Right forelimb (tissue), 1 donor: ENCODE results near the gene MCM3AP.

ENCODE experiments used
- DNase-seq: peaks from one replicate; pipeline ENCODE4 v3.0.0-alpha.2; 2018

MCM3AP gene

DNA sequence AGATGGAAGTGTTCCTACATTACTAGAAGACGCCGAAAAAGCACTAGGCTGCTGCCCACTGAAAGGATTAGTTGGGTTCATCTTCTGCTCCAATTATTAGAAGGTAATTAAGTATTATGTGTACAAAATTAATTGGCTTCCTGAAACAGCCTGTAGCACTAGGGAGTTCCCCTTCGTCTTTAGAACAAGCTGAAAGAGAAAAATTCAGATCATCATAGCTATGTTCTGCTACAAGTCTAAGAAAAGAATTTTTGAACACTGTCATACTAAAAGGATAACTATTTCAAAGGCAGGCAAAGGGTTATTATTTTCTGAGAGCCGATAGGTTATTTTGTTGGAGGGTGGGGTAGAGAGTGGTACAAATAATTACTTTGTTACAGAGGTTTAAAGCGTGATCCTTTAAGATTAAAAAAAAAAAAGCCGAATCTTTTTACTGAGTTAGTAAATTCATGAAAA lies at the start of gene MCM3AP:
TSS of gene MCM3AP (minus strand) at position 406 of the 456 bp plus-strand sequence. CDS start at position 81, 325 bp downstream.
- DNase-seq = no peak

DNA sequence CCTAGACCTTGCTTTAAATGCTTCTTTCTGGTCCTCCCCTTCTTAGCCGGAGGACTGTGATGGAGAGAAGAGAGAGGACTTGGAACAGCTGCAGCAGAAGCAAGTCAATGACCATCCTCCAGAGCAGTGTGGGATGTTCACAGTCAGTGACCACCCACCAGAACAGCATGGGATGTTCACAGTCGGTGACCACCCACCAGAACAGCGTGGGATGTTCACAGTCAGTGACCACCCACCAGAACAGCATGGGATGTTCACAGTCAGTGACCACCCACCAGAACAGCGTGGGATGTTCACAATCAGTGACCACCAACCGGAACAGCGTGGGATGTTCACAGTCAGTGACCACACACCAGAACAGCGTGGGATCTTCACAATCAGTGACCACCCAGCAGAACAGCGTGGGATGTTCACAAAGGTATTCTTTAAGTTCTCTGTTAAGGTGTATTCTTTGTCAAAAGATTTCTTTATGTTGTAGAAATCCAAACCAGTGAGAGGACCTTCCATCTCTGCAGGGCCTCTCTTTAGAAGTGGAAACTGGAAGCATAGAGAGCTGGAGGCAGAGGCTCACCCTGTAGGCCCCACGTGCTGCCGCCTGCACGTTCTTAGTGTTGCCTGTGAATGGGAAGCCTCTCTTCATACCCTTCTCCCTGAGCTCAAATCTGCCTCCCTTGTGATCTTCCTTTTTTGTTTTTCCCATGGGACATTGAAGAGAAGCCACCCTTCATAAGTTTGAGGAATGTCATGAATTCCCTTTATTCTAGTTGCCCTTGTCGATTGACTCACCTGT lies 49.1 kb upstream of the MCM3AP start:
- DNase-seq = no peak

DNA sequence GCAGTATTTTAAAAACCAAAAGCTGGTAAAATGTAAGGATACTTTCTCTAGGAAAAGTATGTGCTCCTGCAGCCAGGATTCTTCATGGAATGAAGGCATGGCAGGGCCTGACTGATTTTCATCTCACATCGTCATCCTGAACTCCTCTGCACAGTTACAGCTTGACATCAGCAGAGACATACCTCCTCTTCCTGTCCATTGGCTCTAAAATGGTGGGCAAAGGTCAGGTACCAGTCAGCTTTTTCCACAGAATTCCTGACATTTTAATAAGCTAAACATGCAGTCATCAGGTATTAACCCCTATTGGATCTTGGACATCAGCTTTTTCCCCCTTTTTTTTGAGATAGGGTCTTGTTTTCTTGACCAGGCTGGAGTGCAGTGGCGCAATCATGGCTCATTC lies 44.4 kb upstream of the MCM3AP start:
- DNase-seq = no peak

DNA sequence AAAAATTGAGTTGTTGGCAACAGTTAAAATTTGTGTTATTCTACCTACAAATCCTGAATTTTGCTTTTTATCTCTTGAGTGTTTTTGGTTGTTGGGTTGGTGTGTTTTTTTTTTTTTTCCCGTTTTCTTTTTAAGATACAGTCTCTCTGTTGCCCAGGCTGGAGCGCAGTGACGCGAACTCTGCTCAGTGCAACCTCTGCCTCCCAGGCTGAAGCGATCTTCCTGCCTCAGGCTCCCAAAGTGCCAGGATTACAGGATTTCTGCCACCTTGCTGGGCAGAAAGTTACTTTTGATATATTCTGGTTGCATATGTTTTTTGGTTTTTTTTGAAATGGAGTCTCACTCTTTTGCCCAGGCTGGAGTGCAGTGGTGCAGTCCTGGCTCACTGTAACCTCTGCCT lies 42.7 kb upstream of the MCM3AP start:
- no peak for DNase-seq

DNA sequence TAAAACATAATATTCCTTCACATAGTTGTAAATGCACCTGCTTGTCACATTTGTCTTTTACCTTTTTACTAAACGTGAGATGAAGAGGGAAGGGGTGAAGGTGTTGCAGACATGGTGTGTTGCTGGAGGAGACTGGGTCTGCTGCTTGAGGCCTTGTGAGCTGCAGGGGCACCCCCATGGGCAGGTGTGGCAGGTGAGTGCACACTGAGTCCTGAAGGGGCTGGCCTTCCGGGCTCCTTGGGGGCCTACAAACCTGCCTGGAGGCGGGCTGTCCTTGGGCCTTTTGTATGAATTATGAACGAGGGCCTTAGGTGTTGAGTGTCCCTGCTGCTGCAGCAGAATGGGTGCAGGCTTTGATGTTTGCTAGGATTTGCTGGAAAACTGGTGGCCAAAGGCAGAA lies 42.3 kb upstream of the MCM3AP start:
- DNase-seq = no peak

DNA sequence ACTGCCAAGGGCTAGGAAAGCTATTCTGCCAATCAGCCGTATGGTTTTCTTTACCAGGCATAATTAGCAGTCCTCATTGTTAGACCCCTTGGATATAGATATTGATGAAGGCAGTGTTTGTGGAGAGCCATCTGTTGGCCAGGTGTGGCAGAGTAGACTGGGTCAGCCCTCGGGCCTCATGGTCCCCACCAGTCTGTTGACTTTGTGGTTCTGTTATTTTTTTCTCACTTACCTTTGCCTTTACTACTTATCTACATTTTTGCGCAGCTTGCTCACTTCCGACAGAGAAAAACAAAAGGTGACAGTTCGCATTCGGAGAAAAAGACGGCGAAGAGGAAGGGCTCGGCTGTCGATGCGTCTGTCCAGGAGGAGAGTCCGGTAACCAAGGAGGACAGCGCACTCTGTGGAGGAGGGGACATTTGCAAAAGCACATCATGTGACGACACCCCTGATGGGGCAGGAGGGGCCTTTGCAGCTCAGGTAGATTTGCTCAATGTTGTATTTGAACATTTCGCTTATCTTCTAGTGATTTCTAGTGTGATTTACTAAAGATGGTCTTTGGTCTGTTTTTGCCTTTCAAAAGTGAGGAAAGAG lies 40.8 kb upstream of the MCM3AP start:
- no peak for DNase-seq

DNA sequence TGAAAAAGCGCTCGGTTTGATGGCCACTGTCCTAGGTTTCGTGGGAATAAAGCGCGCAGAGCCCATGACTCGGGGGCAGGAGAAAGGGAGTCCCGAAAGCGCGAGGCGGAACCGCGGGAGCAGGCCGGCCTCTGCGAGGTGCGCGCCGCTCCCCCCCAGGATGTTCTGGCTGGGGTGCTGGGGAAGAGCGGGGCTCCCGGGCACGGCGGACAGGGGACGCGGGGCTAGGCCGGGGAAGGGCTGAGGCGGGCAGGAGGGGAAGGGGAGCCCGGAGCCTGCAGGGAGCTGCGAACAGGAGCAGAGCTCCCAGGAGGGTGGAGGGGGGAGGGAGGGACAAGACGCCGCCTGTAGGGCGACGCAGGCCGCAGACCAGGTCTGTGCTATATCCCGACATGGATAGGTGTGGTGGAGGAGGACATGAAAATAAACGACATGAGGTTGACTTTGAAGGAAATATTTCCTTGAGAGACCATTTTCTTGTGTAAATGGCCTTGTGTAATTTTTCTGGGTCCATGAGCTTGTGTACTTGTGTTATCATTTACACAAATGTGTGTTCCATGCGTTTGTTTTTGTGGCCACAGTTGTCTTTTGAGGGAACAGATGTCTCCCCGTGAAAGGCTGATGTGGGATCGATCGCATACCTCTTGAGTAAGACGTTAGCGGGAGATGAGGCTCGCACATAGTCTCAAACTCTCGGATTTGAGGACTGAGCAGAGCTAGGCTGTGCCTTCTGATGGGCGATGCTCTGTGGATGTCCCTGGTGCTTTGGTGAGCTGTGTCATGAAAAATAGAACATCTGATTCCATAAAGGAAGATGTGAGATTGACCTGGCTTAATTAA lies 39.9 kb upstream of the MCM3AP start:
- peak; percentile 63 for DNase-seq

DNA sequence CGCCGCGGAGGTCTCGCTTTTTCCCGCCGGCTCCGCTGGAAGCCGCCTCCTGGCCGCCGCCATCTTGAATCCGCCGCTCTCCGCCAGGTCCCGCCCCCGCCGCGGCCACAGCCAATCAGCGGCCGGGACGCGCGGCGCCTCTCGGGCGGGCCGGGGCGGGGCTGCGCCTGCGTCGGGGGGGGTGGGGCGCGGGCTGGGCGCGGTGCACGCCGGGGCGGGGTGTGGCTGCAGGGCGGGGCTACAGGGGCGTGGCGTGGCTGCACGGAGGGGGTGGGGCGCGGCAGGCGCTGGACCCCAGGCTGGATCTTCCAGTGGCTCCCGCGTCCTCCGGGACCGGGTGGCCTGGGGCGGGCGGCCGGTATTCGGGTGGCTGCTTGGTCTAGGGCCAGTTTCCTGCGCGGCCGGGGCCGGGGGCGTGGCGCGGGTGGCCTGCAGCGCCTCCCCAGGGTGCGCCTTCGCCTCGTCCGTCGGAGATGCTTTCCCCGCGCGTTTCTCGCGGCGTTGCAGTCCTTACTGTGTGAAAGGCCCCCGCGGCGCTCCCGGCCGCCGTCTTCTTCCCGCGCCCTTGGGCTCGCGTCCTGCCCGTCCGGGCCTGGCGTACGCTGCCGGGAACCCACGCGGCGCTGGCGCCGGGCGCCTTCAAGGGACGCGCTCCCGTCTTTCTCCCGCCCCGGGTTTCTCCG lies 39.1 kb upstream of the MCM3AP start:
- peak; percentile 97 for DNase-seq

DNA sequence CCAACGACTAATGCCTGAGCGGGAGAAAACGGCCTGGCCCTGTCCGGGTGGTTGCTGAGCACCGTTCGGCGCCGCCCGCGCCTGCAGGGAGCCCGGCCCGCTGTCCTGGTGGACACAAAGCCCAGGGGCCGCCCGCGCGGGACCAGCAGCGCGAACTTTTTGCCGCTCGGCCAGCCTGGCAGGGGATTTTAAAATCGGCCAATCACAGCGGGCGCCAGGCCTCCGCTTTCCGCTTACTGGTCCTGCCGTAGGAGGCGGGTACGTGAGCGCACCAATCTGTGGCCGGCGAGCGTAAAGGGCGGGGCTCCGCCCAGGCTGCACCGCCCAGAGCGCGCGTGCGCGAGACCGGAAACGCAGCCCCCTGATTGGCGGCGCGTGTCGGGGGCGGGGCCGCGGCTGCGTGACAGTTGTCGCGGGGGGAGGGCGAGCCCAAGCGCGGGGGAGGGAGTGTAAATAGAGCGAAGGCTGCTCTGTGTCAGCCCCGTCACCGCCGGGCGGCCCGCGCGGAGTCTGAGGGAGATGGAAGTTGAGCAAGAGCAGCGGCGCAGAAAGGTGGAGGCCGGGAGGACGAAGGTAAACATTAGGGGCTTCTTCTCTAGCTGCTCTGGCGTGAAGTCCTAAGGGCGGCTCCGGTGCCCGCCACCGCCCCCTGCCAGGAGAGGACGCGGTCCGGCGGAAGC lies 38.4 kb upstream of the MCM3AP start, which contains the start of the genes C21orf58 and PCNT:
TSS of gene C21orf58 (minus strand) at position 161 of the 680 bp plus-strand sequence. CDS start 1,132 bp downstream, outside the sequence.
TSS of gene PCNT (plus strand) at position 447 of the 680 bp plus-strand sequence. CDS start at position 520, 73 bp downstream.
- DNase-seq = peak; percentile 98

DNA sequence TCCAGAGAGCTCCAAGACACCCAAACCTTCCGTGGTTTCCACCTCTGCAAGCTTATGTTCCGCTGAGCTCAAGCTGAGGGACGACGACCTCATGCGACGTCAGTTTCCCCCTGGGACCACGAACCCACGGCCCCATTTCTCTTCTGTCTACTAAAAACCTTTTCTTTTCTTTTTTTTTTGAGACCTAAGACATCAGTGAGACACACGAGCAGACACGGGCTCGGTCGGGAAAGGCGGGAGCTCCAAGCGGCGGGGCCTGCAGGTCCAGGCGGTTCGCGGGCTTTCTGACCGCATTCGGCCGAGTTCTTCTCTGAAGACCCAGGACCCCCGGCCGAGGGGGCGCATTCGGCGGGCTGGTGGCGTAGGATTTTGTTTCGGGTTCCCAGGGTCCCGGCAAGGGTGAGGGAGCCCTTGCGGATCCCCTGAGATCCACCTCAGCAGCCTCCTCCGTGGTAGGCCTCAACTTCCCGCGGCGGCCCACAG lies 37.9 kb upstream of the MCM3AP start:
- DNase-seq = peak; percentile 47

DNA sequence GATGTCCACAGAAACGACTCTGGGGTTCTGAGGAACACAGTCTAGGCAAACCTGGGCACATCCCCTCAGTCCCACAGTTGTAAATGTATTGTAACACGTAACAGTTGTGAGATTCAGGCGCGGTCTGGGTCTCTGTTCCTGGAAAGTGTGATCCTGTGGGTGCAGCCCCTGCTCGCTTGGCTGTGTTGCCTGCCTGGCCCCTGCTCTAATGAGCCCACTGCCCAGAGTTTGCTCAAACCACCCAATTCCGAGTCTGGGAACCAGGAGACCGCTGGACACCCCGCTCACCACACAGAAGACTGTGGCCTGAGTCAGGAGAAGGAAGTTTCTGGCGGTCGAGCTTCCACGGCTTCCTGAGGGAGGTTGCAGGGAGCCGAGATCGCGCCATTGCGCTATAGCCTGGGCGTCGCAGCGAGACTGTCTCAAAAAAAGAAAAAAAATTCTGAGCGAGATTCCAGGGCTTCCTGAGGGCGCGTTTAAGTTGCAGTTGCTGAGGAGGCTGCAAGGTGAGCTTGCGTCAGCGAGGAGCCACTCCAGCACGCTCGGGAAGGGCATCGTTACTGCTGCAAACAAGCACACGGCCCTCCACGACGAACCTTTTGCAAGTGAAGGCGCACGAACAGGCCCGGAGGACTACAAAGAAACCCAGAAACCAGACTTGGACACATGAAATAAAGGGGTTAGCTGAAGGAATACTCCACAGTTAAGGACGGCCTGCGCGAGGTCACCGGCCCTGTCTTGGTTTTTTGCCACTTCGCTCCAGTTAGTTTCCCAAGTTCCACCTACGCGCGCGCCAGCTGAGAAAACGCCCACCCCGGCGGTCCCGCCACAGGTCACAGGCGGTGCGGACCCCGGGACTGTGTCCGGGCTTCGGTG lies 37.2 kb upstream of the MCM3AP start:
- DNase-seq = peak; percentile 48

DNA sequence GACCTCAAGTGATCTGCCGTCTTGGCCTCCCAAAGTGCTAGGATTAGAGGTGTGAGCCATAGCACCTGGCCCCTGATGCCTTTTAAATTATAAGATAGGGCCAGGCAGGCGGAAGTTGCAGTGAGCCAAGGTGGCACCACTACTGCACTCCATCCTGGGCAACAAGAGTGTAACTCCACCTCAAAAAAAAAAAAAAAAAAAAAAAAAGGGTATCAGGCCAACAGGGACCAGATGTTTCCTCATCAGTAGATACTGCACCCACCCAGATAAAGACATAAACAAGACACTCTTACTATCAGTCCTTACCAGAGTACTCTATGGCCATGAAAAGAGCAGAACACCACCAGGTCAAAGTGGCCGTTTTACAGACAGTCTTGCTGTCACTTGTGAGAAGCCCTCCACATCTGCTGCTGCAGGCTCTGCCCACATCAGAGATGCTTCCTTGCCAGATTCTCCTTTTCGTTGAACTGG lies 35.0 kb upstream of the MCM3AP start:
- no peak for DNase-seq

DNA sequence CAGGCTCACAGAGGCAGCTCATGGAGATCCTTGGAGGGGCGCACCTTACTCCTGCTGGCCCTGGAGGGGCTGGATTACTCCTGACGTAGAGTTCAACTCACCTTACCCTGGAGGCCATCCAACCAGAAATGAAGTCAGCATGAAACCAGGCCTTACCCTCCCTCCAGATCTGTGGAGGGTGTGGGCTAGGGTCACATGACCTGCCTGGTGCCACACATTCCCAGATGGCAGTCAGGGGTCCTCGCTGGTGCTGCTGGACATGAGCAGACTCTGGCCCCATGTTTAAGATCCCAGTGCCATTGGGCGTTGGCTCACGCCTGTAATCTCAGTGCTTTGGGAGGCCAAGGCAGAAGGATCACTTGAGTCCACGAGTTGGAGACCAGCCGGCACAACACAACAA lies 33.8 kb upstream of the MCM3AP start:
- no peak for DNase-seq

DNA sequence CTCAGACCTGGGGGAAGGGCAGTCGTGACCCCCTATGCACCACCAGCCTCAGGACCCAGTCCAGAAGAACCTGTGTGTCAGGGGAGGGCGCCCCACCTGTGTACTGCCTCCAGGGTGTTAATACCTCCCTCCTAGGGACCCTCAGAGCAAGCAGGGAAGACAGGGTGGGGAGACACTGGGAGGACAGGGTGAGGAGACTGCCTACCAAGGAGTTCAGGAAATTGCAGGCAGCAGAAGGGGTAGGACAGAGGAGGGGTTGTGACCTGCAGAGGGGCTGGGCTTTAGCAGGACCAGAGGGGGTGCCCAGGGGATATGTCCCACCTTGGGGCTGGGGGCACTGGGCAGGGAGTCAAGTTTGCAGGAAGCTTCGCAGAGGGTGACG lies 33.0 kb upstream of the MCM3AP start:
- no peak for DNase-seq

DNA sequence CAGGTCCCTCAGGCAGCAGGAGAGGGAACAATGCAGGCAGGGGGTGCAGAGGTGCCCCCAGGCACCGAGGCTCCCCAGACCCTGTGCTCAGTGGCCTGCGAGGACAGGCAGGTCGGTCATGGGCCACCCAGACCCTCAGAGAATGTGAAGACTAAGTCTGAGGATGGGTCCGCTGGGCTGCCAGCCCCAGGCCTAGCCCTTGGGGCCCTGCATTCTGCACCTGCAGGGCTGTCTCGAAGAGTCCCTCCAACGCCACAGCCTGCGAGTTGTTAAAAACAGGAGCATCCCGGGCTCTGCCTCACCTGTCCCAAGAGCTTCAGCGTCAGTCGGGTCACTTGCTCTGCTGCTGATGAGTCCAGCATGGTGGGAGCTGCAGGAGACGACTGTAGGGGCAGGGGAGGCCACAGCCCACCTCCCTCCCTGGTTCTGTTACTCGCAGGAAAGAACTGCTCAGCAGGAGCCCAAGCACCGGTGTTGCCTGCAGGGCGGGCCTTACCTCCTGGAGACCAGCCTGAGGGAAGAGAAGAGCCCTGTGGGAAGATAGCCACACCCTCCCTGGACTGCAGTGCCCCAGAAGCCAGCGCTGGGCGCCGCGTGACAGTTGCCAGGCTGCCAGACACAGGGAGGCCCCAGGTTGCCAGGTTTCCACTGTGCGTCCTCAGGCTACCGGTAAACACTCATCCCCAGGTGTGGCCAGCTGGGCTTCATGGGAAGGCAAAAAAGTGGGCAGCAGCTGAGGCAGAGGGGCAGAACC lies 32.5 kb upstream of the MCM3AP start:
- no peak for DNase-seq

DNA sequence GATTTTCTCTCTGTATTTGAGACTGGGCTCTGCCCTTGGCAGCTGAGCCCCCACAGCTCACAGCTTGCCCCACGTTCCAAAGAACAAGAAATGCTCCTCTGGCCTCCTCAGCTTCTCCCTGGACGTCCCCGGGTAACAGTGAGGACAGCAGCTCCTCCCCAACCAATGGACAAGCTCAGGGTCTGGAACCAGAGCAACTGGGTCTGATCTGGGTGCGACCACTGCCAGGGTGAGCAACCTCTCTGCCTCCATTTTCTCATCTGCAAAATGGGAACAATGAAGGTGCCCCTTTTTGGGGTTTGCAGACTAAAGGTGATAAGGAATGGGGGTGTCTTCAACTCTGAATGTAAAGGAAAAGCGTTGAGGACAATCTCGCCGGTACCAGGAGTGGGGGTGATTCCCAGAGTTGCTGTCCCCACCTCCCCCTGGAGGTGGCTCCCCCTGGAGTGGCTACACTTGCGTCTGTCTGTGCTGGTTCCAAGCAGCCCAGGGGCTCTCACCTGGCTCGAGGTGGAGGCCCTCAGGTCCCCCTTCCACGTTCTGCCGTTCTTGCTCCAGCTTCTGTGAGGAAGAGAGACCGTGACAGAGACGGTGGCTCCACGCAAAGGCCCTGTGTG lies 31.4 kb upstream of the MCM3AP start:
- DNase-seq = no peak

DNA sequence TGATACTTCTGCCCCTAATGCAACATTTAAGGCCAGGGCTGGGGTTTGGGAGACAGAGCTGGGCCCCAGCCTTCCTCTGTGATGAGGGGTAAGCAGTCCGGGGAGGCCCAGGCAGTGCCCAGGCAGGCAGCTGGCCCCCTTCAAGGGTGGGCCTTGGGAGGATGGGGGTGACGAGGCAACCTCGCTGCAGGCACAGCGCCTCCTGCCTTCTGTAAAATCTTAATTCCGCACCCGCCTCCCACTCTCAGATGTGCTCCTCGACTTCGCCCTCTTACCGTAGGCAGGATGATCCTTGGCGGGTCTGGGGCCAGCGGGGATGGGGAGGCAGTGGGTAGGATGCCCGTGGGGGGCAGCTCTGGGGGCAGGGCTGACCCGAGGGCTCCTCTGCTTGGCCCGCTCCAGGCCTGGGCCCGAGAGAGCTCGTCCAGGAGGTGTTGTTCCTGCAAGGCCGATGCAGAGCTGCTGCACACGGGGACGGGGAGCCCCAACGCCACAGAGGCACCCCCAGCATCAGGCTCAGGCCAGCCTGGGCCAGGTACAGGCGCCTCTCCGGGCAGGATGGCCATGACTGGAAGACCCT lies 29.1 kb upstream of the MCM3AP start:
- no peak for DNase-seq

DNA sequence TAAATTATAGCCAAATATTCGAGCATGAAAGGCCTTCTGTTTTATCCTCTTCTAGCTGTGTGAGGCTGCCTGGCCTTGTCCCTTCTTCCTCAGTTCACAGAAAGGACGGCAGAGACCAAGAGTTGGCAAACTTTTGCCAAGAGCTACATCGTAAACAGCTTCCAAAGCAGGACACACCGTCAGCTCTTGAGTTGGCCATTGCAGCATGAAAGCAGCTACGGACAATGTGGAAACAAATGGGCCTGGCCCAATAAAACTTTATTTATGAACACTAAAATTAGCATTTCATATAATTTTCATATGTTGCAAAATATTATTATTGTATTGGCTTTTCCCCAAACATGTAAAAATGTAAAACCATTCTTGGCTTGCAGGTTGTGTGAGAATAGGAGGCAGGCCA lies 27.5 kb upstream of the MCM3AP start:
- DNase-seq = no peak

DNA sequence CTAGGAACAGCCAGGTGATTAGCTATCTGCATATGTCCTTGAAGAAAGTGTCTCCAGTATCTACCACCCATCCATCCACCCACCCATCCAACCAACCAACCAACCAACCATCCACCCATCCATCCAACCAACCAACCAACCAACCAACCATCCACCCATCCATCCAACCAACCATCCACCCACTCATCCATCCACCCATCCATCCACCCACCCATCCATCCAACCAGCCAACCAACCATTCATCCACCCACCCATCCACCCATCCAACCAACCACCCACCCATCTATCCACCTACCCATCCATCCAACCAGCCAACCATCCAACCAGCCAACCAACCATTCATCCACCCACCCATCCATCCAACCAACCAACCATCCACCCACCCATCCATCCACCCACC lies 26.2 kb upstream of the MCM3AP start:
- DNase-seq = no peak
